ENCODE results near the gene PLPPR1. TPM values are rescaled to one million over a fixed set of nuclear protein-coding genes. Genes with fewer than 3 reads are reported as not detected.

Gene PLPPR1
- polyA plus RNA-seq, 1 of the 3 experiments (the other 2 are of a cell fraction) = not detected

- no peaks in the 10 kb centered on the region for H3K9me3 ChIP-seq
- DNase-seq = no peak
- POLR2A ChIA-PET = no interaction called here
- H3K36me3 ChIP-seq (replicated peaks in 1 of 2; ENCODE audit: control insufficient read depth in 1 of 2, insufficient read depth in 2 of 2, low read length in 1 of 2) = no peaks in the 10 kb centered on the region
- H4K20me1 ChIP-seq (ENCODE audit: insufficient read depth) = no peaks in the 10 kb centered on the region
- no peak overlapping the region for H3K27ac ChIP-seq (ENCODE audit: low read depth in 2 of 2, low read length in 1 of 2)
- no peaks in the 10 kb centered on the region for H3K79me2 ChIP-seq (ENCODE audit: insufficient read depth)
- H2AFZ ChIP-seq (ENCODE audit: low read depth) = no peak overlapping the region
- no peak overlapping the region for H3K4me2 ChIP-seq
- 0% methylated on average over 4 of the region's 4 CpGs for WGBS (ENCODE audit: low lambda C conversion rate)
- H3K4me1 ChIP-seq (ENCODE audit: control insufficient read depth in 1 of 2, insufficient read depth in 2 of 2, low read depth in 1 of 2, low read length in 1 of 2) = no peaks in the 10 kb centered on the region
- CTCF ChIA-PET = no interaction called here
- H3K4me3 ChIP-seq (ENCODE audit: low read depth in 2 of 2, low read length in 1 of 2) = no peak overlapping the region
- TF ChIP-seq NFIC (IDR thresholded peaks at IDR 0.05; ENCODE audit: borderline replicate concordance) = no peak
- no peak for TF ChIP-seq TCF12 (IDR thresholded peaks at IDR 0.05)
- TF ChIP-seq RAD21 (IDR thresholded peaks at IDR 0.05; ENCODE audit: low read length) = no peak
- TF ChIP-seq YY1 (IDR thresholded peaks at IDR 0.05; ENCODE audit: low read depth) = no peak
- no peak for TF ChIP-seq EP300 (IDR thresholded peaks at IDR 0.05; ENCODE audit: borderline replicate concordance in 1 of 2, low read depth in 1 of 2, low read length in 1 of 2)
- no peak for TF ChIP-seq PBX3 (IDR thresholded peaks at IDR 0.05)
- no peak for TF ChIP-seq ZBTB33 (IDR thresholded peaks at IDR 0.05; ENCODE audit: borderline replicate concordance, low read depth)
- H3K27me3 ChIP-seq (ENCODE audit: insufficient read depth) = no peaks in the 10 kb centered on the region
- H3K9me2 ChIP-seq = no peaks in the 10 kb centered on the region
- H3K9ac ChIP-seq = no peak overlapping the region
- no peaks in the 10 kb centered on the region for H3F3A ChIP-seq (replicated peaks; ENCODE audit: insufficient read depth)
These were observed 86.6 kb downstream of the PLPPR1 start for GRCh38 chr9:101115102-101115501.

DNA sequence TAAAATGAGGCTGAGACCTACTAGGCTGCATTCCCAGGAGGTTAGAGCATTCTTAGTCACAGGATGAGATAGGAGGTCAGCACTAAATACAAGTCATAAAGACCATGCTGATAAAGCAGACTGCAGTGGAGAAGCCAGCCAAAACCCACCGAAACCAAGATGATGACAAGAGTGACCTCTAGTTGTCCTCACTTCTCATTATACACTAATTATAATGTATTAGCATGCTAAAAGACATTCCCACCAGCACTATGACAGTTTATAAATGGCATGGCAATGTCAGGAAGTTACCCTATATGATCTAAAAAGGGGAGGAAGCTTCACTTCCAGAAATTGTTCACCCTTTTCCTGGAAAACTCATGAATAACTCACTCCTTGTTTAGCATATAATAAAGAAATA, 88.6 kb downstream of the PLPPR1 start:
- Histone ChIP-seq H3K9ac (no peak overlapping the region), H3F3A (replicated peaks; ENCODE audit: insufficient read depth) (no peaks in the 10 kb centered on the region), H3K9me3 (no peaks in the 10 kb centered on the region), H3K4me1 (ENCODE audit: control insufficient read depth in 1 of 2, insufficient read depth in 2 of 2, low read depth in 1 of 2, low read length in 1 of 2) (no peaks in the 10 kb centered on the region), H3K79me2 (ENCODE audit: insufficient read depth) (no peaks in the 10 kb centered on the region), H3K4me2 (no peak overlapping the region), H3K27me3 (ENCODE audit: insufficient read depth) (no peaks in the 10 kb centered on the region), H3K4me3 (ENCODE audit: low read depth in 2 of 2, low read length in 1 of 2) (no peak overlapping the region), H3K36me3 (replicated peaks in 1 of 2; ENCODE audit: control insufficient read depth in 1 of 2, insufficient read depth in 2 of 2, low read length in 1 of 2) (no peaks in the 10 kb centered on the region), H2AFZ (ENCODE audit: low read depth) (no peak overlapping the region), H3K27ac (ENCODE audit: low read depth in 2 of 2, low read length in 1 of 2) (no peak overlapping the region), H4K20me1 (ENCODE audit: insufficient read depth) (no peaks in the 10 kb centered on the region), H3K9me2 (no peaks in the 10 kb centered on the region)
- 5% methylated on average over 1 of the region's 1 CpG for WGBS (ENCODE audit: low lambda C conversion rate)
- no peak for DNase-seq
- no peak for TF ChIP-seq FOXJ3 (CRISPR knock-in tag; IDR thresholded peaks at IDR 0.05)
- no peak for TF ChIP-seq FOSL2 (IDR thresholded peaks at IDR 0.05; ENCODE audit: borderline replicate concordance, low read depth)
- TF ChIP-seq, protein P1, sequence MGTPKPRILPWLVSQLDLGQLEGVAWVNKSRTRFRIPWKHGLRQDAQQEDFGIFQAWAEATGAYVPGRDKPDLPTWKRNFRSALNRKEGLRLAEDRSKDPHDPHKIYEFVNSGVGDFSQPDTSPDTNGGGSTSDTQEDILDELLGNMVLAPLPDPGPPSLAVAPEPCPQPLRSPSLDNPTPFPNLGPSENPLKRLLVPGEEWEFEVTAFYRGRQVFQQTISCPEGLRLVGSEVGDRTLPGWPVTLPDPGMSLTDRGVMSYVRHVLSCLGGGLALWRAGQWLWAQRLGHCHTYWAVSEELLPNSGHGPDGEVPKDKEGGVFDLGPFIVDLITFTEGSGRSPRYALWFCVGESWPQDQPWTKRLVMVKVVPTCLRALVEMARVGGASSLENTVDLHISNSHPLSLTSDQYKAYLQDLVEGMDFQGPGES (IDR thresholded peaks at IDR 0.05; ENCODE audit: low read depth, low read length) = no peak
- no peak for TF ChIP-seq ELF1 (IDR thresholded peaks at IDR 0.05)
- no peak for TF ChIP-seq RFX5 (IDR thresholded peaks at IDR 0.05; ENCODE audit: low read length)
- TF ChIP-seq, protein P2, sequence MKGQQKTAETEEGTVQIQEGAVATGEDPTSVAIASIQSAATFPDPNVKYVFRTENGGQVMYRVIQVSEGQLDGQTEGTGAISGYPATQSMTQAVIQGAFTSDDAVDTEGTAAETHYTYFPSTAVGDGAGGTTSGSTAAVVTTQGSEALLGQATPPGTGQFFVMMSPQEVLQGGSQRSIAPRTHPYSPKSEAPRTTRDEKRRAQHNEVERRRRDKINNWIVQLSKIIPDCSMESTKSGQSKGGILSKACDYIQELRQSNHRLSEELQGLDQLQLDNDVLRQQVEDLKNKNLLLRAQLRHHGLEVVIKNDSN (IDR thresholded peaks at IDR 0.05; ENCODE audit: borderline replicate concordance, low read depth) = no peak
- TF ChIP-seq TEAD4 (IDR thresholded peaks at IDR 0.05; ENCODE audit: borderline replicate concordance, insufficient read depth) = no peak
- TF ChIP-seq SIN3A (IDR thresholded peaks at IDR 0.05; ENCODE audit: borderline replicate concordance, low read depth, low read length) = no peak
- no peak for TF ChIP-seq RXRA (IDR thresholded peaks at IDR 0.05; ENCODE audit: borderline replicate concordance, low read depth)
- no peak for TF ChIP-seq EZH2phosphoT487 (IDR thresholded peaks at IDR 0.05; ENCODE audit: borderline replicate concordance, low read depth)
- TF ChIP-seq RAD21 (IDR thresholded peaks at IDR 0.05; ENCODE audit: low read length) = no peak
- CTCF ChIA-PET = no interaction called here
- POLR2A ChIA-PET = no interaction called here
